ENCODE data around the gene SHISA9.
"Not testable (repeated sequence)": the region's sequence is repeated elsewhere in the genome, so short reads cannot be mapped to it uniquely, and the experiment has no call there.

Gene SHISA9

DNA sequence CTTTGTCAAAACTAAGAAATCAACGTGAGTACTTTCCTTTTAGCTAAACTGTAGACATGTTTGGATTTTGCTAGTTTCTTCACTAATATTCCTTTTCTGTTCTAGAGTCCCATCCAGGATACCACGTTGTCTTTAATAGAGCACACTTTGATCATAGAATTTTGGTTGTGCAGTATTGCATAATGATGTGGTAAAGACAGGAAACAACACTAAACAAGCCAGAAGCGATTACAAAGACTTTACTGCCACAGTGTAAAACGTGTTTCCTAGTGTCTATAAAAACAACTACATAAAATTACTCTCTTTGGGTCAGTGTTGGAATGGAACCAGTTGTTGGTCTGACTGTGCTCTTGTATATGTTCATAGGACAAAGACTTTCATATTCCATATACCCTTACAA lies 19.3 kb downstream of the SHISA9 start:
- DNase-seq (ENCODE audit: extremely low read depth, low read depth), result no peak
- no peak overlapping the region for H3K4me3 ChIP-seq (replicated peaks; ENCODE audit: low read depth, low read length)
- TF ChIP-seq, protein P1, sequence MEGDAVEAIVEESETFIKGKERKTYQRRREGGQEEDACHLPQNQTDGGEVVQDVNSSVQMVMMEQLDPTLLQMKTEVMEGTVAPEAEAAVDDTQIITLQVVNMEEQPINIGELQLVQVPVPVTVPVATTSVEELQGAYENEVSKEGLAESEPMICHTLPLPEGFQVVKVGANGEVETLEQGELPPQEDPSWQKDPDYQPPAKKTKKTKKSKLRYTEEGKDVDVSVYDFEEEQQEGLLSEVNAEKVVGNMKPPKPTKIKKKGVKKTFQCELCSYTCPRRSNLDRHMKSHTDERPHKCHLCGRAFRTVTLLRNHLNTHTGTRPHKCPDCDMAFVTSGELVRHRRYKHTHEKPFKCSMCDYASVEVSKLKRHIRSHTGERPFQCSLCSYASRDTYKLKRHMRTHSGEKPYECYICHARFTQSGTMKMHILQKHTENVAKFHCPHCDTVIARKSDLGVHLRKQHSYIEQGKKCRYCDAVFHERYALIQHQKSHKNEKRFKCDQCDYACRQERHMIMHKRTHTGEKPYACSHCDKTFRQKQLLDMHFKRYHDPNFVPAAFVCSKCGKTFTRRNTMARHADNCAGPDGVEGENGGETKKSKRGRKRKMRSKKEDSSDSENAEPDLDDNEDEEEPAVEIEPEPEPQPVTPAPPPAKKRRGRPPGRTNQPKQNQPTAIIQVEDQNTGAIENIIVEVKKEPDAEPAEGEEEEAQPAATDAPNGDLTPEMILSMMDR (IDR thresholded peaks at IDR 0.05; ENCODE audit: low read depth, low read length, missing control alignments), result no peak

DNA sequence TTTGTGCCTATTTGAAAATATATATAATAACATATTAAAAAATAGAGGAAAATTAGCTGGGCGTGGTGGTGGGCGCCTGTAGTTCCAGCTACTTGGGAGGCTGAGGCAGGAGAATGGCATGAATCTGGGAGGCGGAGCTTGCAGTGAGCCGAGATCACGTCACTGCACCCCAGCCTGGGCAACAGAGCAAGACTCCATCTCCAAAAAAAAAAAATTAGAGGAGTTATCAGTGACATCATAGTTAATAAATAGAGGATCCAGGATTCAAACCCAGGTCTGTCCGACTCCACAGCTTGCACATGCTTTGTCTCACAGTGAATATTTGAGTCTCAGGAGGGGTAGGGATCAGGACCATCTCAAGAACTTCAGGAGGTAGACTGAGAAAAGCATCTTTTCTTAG lies 22.2 kb downstream of the SHISA9 start:
- DNase-seq (ENCODE audit: extremely low read depth, low read depth); H3K4me3 ChIP-seq (replicated peaks; ENCODE audit: low read depth, low read length): not testable (repeated sequence)

DNA sequence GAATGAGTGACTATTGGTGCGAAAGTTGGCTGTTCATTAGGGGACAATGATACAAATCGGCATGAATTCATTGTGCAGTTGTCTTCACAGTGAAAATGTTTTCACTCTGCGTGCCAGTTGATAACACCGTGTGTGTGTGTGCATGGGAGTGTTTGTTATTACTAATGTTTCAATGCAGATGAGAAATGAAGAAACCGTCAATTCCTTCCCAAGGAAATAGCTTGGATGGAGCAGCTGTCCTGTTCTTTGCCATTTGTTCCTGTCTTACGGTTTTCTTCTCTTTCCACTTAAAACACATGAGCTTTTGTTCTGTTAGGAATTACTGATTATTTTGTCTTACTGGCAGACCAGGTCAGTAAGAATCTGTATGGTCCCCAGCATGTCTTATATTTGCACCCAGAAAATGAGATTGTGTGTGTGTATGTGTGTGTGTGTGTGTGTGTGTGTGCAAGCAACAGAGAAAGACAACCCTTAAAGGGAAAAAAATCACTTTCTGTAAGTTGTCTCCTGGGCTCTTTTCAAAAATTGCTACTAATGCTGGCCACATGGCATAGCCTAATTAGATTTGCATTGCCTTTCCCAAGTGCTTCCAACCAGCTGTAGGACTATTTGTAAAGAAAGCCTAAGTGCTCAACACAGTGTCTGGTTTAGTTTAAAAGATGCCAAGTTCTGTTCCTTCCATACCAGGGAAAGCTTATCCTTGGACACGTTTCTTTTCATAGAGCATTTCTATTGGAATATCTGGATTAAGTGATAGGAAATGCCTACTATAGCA lies 23.8 kb downstream of the SHISA9 start:
- DNase-seq (ENCODE audit: extremely low read depth, low read depth), result no peak
- no peak overlapping the region for H3K4me3 ChIP-seq (replicated peaks; ENCODE audit: low read depth, low read length)
- TF ChIP-seq, protein P1 (IDR thresholded peaks at IDR 0.05; ENCODE audit: low read depth, low read length, missing control alignments), result no peak

DNA sequence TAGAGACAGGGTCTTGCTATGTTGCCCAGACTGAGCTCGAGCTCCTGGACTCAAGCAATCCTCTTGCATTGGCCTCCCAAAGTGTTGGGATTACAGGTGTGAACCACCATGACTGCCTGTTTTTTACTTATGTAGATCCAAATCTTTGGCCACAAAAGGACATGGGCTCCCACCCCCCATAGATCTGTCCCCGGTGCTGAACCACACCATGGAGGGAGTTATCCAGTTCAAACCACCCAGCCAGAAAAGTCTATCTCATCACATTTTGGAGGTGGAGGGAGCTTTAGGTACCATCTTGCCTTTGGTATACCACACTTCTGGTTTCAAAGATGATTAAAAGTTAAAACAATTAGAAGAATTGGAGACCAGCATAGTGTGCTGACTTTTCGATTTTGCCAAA lies 26.2 kb downstream of the SHISA9 start:
- H3K4me3 ChIP-seq (replicated peaks; ENCODE audit: low read depth, low read length), result no peak overlapping the region
- DNase-seq (ENCODE audit: extremely low read depth, low read depth), result no peak
- TF ChIP-seq, protein P1 (IDR thresholded peaks at IDR 0.05; ENCODE audit: low read depth, low read length, missing control alignments), result no peak

DNA sequence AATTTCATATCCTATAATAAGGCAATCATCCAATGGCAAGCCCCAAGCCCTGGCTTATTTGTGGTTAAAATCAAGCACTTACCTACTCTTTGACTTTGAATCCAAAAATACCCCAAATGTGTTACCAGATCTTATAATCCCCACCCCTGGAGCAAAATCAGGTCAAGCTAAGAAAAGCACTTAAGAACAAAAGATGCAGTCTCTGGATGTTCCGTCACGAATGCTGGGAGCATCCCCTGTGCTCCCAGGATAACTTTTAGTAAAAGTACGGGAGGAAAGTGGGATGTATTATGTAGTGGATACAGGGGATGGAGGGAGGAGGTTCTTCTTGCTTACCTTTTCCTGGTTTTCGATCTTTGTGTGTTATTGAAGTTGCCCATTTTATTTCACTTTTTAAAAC lies 29.5 kb downstream of the SHISA9 start:
- no peak overlapping the region for H3K4me3 ChIP-seq (replicated peaks; ENCODE audit: low read depth, low read length)
- no peak for DNase-seq (ENCODE audit: extremely low read depth, low read depth)
- TF ChIP-seq, protein P1 (IDR thresholded peaks at IDR 0.05; ENCODE audit: low read depth, low read length, missing control alignments), result no peak

DNA sequence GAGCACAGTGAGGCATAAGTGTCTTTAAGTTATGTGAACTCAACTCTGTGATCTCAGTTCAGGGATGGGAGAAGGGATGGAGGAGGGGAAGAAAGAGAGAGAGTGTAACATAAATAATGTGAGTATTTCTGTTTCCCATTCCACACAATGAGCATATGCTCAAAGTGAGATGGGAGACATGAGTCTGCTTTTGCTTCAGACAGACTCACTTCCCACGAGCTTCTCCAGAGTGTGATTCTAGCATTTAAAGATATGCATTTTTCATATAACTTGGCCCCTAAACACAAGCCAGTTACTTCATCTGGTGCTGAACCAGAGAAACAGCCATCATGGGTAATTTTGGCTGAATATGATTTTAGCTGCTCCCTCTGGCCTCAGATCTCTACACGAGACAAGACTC lies 35.0 kb downstream of the SHISA9 start:
- no peak overlapping the region for H3K4me3 ChIP-seq (replicated peaks; ENCODE audit: low read depth, low read length)
- TF ChIP-seq, protein P1 (IDR thresholded peaks at IDR 0.05; ENCODE audit: low read depth, low read length, missing control alignments), result no peak
- DNase-seq (ENCODE audit: extremely low read depth, low read depth), result no peak

DNA sequence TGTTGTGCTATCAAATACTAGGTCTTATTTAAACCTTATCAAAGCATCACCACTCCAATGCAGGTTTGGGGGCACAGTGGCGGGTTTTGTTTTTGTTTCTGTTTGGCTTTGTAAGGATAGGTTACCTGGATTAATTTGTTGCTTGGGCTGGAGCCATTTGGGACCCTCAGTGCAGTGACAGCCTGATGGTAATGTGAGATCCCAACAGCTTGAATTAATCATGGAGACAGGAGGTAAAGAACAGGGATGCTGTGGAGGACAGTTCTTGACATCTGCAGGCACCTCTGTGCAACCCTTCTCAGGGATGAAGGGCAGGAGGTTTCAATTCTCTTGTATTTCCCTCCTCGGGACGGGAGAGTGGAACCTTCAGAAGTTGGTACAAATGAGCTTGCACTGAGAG lies 40.5 kb downstream of the SHISA9 start:
- DNase-seq (ENCODE audit: extremely low read depth, low read depth), result no peak
- TF ChIP-seq, protein P1 (IDR thresholded peaks at IDR 0.05; ENCODE audit: low read depth, low read length, missing control alignments), result no peak

More for the DNA sequence above, 40.5 kb downstream of the SHISA9 start:
- no peak overlapping the region for H3K4me3 ChIP-seq (replicated peaks; ENCODE audit: low read depth, low read length)

Data from HFF-Myc (cell line).